ENCODE data around the gene MCF2L. TPM values are rescaled to one million over a fixed set of nuclear protein-coding genes. Genes with fewer than 3 reads are reported as not detected.

MCF2L gene
- total RNA-seq, 4 donors from 2014 or later: 62.1 to 186 (median 91.3) TPM

DNA sequence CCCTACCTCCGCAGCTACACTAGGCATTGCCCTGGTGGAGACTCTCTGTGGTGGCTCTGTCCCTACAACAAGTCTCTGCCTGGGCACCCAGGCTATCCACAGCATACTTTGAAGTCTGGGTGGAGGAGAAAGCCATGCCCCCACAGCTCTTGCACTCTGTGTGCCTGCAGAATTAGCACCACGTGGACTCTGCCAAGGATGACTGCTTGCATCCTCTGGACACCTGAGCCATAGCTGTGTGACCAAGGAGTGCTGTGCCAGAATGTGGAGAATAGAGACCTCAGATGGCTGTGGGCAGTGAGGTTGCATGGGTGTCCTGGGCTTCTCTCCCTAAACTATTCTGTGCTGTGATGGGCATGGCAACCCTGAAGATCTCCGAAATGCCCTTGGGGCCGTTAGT is 21.2 kb upstream of the MCF2L start:
- Histone ChIP-seq H3K9me3 (no peaks in the 10 kb centered on the region), H3K36me3 (no peaks in the 10 kb centered on the region), H3K27me3 (no peaks in the 10 kb centered on the region), H3K4me3 (no peak overlapping the region), H3K27ac (no peak overlapping the region), H3K4me1 (peaks cover 0 to 14% (median 10%) of the 10 kb centered on the region in 4 donors)
- 88 to 100% methylated on average over 2 to 4 of the region's 4 CpGs for WGBS, 2 donors (ENCODE audit: low coverage in 1 of 2)
- in situ Hi-C loops (cut with MboI; ENCODE audit: low pct_ligation_motif_present in 1 of 4, low pct_unique_long_range_greater_than_20kb in 1 of 4, low sequenced_read_pairs in 3 of 4): loop anchor here in 3 of 4 donors (25.0 kb wide), 1 partner anchor 440 kb away; no protein-coding TSS in a partner anchor
- intact Hi-C loops (cut with DNase I; ENCODE audit: low total_unique reads): no loop called here
- DNase-seq: no peak
- no peak for TF ChIP-seq EP300 (IDR thresholded peaks at IDR 0.05; ENCODE audit: low read depth)
- no peak for TF ChIP-seq POLR2A (IDR thresholded peaks at IDR 0.05)
- TF ChIP-seq, protein P1, sequence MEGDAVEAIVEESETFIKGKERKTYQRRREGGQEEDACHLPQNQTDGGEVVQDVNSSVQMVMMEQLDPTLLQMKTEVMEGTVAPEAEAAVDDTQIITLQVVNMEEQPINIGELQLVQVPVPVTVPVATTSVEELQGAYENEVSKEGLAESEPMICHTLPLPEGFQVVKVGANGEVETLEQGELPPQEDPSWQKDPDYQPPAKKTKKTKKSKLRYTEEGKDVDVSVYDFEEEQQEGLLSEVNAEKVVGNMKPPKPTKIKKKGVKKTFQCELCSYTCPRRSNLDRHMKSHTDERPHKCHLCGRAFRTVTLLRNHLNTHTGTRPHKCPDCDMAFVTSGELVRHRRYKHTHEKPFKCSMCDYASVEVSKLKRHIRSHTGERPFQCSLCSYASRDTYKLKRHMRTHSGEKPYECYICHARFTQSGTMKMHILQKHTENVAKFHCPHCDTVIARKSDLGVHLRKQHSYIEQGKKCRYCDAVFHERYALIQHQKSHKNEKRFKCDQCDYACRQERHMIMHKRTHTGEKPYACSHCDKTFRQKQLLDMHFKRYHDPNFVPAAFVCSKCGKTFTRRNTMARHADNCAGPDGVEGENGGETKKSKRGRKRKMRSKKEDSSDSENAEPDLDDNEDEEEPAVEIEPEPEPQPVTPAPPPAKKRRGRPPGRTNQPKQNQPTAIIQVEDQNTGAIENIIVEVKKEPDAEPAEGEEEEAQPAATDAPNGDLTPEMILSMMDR (IDR thresholded peaks at IDR 0.05): no peak
- no peak for TF ChIP-seq POLR2AphosphoS5 (IDR thresholded peaks at IDR 0.05)

DNA sequence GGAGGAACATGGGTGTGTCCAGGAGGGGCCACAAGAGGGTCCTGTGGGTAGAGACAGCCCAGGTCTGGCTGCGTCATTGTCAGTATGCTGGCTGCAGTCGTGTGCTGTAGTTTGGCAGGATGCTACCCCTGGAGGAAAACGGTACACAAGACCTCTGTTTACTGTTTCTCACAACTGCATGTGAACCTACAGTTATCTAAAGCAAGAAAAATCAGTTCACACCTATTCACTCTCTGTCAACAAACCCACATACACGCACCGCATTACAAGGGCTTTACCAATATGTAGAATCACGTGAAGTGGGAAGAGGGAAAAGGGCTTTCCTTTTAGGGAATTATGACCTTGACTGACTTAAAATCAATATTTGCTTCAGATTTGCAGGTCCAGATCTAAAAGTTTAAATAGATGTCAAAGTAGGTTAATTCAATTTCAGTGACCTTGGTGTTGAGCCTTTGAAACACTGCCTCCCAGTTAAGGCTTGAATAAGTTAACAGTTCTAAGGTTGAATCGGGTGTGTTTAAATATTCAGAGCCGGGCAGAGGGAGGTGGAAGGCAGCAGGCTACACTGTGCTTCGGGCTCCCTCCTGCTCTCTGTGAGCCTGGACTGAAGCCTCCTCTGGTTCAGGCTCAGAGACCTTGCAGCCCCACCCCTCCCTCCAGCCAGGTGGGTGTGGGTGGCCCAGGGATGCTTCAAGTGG is 17.2 kb upstream of the MCF2L start:
- Histone ChIP-seq H3K27ac (no peak overlapping the region), H3K4me1 (no peaks in the 10 kb centered on the region), H3K4me3 (no peak overlapping the region), H3K36me3 (no peaks in the 10 kb centered on the region), H3K27me3 (no peaks in the 10 kb centered on the region), H3K9me3 (no peaks in the 10 kb centered on the region)
- in situ Hi-C loops (cut with MboI; ENCODE audit: low pct_ligation_motif_present in 1 of 4, low pct_unique_long_range_greater_than_20kb in 1 of 4, low sequenced_read_pairs in 3 of 4) (loop anchor here in 1 of 4 donors (25.0 kb wide), 1 partner anchor 435 kb away; no protein-coding TSS in a partner anchor), intact Hi-C loops (cut with DNase I; ENCODE audit: low total_unique reads) (no loop called here)
- no peak for DNase-seq
- no peak for TF ChIP-seq POLR2A (IDR thresholded peaks at IDR 0.05)
- no peak for TF ChIP-seq POLR2AphosphoS5 (IDR thresholded peaks at IDR 0.05)
- TF ChIP-seq, protein P1 (IDR thresholded peaks at IDR 0.05): no peak
- TF ChIP-seq EP300 (IDR thresholded peaks at IDR 0.05; ENCODE audit: low read depth): no peak
- 63 to 70% methylated on average over 8 to 9 of the region's 9 CpGs for WGBS, 2 donors (ENCODE audit: low coverage in 1 of 2)

DNA sequence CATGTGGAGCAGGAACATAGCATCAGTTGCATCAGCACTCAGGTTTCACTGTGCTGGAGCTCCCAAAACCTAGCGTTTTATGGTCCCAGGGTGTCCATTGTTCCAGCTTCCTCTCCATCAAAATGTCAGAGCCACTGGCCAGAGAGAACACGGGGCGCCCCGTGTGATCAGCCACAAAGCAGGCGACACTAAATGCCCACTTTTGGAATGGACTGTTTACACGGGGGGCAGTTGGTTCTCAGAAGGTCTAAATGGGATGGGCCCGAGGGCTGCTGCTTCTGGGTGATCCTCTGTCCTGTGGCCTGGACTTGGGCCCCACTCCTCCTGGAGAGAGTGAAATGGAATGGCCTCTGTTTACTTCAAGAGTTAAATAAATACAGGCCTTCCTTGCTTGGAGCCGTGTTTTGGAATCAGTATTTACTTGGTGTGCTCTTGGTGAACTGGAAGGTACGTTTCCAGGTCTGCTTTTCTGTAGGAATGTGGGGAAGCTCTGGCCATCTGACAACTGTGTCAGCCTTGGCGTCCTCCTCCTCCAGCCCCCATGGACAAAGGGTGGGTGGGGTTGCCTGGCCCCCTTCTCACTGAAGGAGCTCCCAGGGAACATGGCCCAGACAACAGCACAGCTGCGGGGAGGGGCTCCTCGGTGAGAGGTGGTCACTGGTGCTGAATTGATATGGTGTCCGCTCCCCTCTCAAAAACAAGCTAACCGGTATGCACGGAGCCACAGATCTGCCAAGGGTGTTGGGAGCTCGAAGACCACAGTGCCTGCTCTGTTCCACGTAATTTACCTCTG is 16.1 kb upstream of the MCF2L start:
- Histone ChIP-seq H3K9me3 (no peaks in the 10 kb centered on the region), H3K4me1 (no peaks in the 10 kb centered on the region), H3K4me3 (no peak overlapping the region), H3K27me3 (no peaks in the 10 kb centered on the region), H3K36me3 (no peaks in the 10 kb centered on the region), H3K27ac (no peak overlapping the region)
- intact Hi-C loops (cut with DNase I; ENCODE audit: low total_unique reads): no loop called here
- WGBS, 2 donors (ENCODE audit: low coverage in 1 of 2): 72% methylated on average over 17 of the region's 17 CpGs; no CpG with 5 or more reads in 1 of the 2 donors
- no peak for DNase-seq
- TF ChIP-seq POLR2A (IDR thresholded peaks at IDR 0.05): no peak
- TF ChIP-seq POLR2AphosphoS5 (IDR thresholded peaks at IDR 0.05): no peak
- TF ChIP-seq, protein P1 (IDR thresholded peaks at IDR 0.05): no peak
- no peak for TF ChIP-seq EP300 (IDR thresholded peaks at IDR 0.05; ENCODE audit: low read depth)
- in situ Hi-C loops (cut with MboI; ENCODE audit: low pct_ligation_motif_present in 1 of 4, low pct_unique_long_range_greater_than_20kb in 1 of 4, low sequenced_read_pairs in 3 of 4): loop anchor here in 1 of 4 donors (25.0 kb wide), 1 partner anchor 434 kb away; no protein-coding TSS in a partner anchor

Measured in transverse colon (tissue), 4 donors.